NCI-H1105 treated with DMSO at 0.1 percent for 48 hours (cell line): ENCODE results near the gene TMEM94.
"Not testable (repeated sequence)": the region's sequence is repeated elsewhere in the genome, so short reads cannot be mapped to it uniquely, and the experiment has no call there.

ENCODE experiments used
- DNase-seq: peaks from one replicate; lab custom pipeline; 2025; lab: John Stamatoyannopoulos, UW

Gene TMEM94

GRCh38 chr17:75511610-75512575 is 55.5 kb downstream of the TMEM94 start:
- DNase-seq: no peak

- DNase-seq: no peak
Measured at GRCh38 chr17:75512926-75513640, 56.6 kb downstream of the TMEM94 start.

- DNase-seq: no peak
Measured at GRCh38 chr17:75513641-75514000, 57.2 kb downstream of the TMEM94 start.

GRCh38 chr17:75514299-75514918 is 58.0 kb downstream of the TMEM94 start:
- DNase-seq: no peak

- DNase-seq: peak; percentile 52
Measured at GRCh38 chr17:75514919-75515495, 58.6 kb downstream of the TMEM94 start.

DNA sequence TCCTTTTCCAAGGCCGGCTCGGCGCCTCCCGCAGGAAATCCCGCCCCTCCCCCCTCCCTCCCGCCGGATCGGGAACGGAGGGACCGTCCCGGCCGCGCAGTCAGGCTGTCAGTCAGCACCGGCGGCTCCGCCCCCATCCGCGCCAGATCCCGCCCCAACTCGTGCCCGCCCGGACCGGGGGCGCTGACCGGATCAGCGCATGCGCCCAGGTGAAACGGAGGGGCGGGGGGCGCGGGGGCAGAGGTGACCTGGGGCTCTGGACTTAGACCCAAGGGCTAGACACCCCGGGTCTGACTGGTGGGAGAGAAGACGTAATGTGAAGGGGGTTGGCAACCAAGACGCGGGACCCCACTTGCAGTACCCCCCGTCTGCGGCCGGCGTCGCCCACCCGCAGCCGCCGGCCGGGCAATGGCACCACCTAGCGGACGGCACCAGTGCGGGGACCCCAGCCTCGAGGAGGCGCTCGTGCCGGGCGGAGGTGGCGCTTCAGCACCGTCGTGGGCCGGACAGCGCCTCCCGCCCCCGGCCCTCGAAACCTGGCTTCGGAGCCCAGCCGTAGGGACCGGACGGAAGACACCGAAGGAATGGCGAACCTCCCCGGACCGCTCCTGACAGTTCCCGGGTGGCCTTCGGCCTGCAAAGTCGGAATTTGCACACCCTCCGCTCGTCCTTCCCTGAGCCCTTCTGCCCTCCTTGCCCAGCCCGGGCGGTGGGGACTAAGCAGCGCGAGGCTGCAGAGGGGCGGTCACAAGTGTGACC is 59.2 kb downstream of the TMEM94 start, which contains the start of gene CASKIN2:
Gene CASKIN2, minus strand, starts transcription at position 42 of the 759 bp plus-strand sequence. CDS start 1,733 bp downstream, outside the sequence.
- peak; percentile 76 for DNase-seq

DNA sequence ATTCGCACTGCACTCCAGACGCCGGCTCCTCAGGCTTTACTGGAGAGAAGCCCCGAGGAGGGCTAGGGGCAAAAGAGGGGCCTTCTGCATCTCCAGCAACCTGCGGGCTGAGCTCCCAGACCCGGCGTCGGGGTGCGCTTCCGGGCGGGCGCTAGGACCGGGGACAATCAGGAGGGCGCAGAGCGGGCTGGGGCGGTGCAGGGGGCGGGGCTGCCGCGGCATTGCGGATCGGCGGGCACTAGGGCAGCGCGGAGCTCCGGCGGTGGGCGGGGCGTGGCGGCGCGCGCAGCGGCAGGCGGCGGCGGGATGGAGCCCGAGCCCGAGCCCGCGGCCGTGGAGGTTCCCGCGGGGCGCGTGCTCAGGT is 59.8 kb downstream of the TMEM94 start, which contains the start of gene TSEN54:
Gene TSEN54, plus strand, starts transcription at position 274 of the 364 bp plus-strand sequence. Its CDS starts 33 bp downstream, at position 307.
- DNase-seq: peak; percentile 81

GRCh38 chr17:75516619-75517296 is 60.3 kb downstream of the TMEM94 start:
- DNase-seq: peak; percentile 30

DNA sequence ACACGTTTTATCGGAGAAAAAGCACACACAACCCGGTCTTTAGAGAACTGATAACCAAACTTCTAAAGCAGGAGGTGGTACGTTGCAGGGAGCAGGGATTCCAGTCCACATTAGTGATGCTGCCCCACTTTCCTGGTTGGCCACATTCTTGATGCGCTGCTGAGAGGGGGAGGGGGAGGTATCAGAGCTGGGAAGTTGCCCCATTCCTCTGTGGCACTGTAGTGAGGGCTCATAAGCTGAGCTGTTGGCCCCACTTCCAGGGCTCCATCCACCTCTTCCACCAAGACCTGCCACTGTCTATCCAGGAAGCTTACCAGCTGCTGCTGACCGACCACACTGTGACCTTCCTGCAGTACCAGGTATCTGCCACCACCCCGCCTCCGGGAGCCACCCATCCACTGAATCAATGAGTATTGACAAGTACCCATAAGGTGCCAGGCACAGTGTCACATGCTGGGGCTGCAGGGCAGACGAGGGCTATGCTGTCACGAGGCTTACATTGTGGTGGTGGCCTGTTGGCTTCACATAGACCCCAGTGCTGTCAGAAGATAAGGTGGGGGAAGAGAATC is 60.9 kb downstream of the TMEM94 start:
- no peak for DNase-seq

DNA sequence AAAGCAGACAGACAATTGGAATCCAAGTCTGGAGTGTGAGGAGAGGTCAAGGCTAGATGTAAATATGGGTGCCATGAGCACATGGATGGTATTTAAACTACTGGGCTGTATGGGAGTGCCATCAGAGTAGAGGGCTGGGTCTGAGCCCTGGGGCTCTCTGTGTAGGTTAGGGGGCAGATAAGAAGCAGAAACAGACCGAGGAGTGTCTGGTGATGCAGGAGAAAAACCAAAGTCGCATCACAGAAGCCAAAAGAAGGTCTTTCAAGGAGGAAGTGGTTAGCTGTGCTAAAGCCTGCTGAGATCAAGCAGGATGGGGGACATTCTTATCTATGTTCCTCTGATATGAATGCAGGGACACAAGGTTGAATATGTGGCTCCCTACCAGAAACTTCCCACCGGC is 61.8 kb downstream of the TMEM94 start:
- no peak for DNase-seq

DNA sequence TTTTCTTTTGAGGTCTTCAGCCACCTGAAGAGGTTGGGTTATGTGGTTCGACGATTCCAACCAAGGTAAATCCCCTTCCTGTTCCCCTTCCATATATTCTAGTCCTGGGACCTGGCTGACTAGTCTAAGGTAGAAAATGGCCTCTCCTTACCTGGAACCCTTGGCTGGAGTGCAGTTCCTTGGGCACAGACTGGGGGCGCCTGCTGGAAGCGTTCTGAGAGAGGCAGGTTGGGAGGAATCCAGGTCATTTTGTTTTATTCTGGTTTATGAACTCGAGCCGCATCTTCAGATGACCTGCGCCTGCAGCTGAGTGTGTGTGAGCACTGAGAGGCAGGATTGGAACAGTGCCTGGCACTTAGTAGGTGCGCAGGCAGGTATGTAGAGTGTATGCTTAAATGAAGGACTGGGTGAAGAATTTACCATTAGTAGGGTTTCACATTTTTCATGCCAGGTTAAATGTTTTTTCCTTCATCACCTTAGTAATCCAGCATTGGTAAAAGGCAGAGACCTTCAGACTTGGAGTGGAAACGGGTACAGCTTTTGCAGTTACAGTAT is 62.6 kb downstream of the TMEM94 start:
- DNase-seq: no peak

- DNase-seq: not testable (repeated sequence)
Measured at GRCh38 chr17:75520413-75520812, 64.0 kb downstream of the TMEM94 start.

- no peak for DNase-seq
Measured at GRCh38 chr17:75521290-75521689, 64.9 kb downstream of the TMEM94 start.

GRCh38 chr17:75521951-75522727 is 65.7 kb downstream of the TMEM94 start:
- no peak for DNase-seq

GRCh38 chr17:75523647-75524046 is 67.2 kb downstream of the TMEM94 start:
- DNase-seq: no peak

DNA sequence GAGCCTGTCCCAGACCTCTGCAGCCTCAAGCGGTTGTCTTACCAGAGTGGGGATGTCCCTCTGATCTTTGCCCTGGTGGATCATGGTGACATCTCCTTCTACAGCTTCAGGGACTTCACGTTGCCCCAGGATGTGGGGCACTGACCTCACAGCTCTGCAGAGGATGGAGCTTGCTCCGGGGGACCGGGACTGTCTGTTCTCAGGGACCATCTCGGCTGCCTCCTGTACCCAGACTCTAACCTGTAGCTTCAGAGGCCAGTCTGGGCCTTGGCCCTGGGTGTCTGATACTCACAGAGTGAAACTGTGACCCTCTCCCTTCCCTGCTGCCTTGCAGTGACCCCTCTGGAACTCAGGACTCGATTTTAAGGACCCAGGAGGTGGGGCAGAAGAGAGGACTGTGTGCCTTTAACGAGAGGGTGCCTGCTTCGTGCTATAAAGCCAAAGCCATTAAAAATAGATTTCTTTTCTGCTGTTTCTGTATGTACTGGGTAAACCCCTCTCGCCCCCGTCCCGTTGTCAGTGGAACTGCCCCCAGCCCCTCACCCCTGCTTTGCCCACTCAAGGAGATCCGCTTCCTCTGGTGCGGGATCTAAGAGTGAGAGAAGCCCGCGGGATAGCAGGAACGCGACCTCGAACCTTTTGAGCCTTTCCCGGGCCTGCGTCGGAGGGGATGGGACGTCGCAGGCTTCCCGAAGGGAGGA is 68.0 kb downstream of the TMEM94 start:
- DNase-seq: no peak

- peak; percentile 85 for DNase-seq
Measured at GRCh38 chr17:75524970-75525805, 68.8 kb downstream of the TMEM94 start, which contains the start of gene LLGL2. LLGL2 (plus strand) TSS chr17:75525697; CDS start chr17:75543427, 17,730 bp downstream.
